ENCODE results near the gene KCNQ1.

The KCNQ1 gene

DNA sequence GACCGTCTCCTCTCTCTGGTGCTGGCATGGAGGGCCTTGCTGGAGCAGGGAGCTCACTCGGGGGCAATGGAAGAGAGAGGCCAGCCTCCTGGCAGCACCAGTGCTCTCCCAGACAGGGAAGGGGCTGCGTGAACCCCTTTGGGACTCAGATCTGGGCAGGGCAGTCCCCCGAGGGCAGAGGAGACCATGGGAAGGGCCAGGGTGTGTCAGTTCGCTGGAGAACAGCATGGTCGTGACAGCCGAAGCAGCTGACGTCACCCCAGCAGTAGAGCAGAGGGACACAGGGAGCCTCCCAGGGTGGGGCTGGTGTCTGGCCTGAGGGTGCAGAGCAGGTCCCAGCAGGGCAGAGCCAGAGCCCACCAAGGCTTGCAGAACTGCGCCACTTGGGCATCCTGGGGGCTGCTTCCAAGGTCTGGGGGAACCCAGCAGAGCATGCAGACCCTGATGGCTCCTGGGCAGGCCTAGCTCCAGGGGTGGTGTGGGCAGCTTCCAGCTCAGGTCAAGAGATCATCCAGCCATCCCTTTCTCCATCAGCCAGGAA lies 326.0 kb downstream of the KCNQ1 start:
- H3K36me3 ChIP-seq (ENCODE audit: low read length) = no peaks in the 10 kb centered on the region
- no peaks in the 10 kb centered on the region for H3K9me3 ChIP-seq (ENCODE audit: insufficient read depth, low read length)
- no peak overlapping the region for H3K4me3 ChIP-seq (ENCODE audit: insufficient read depth, low read length, poor library complexity, severe bottlenecking)
- H3K9ac ChIP-seq (ENCODE audit: low read length) = no peak overlapping the region
- no peaks in the 10 kb centered on the region for H3K27me3 ChIP-seq (ENCODE audit: low read length)
- no peak for TF ChIP-seq EZH2phosphoT487 (conservative IDR thresholded peaks at IDR 0.05; ENCODE audit: low read length)
- TF ChIP-seq, protein P1, sequence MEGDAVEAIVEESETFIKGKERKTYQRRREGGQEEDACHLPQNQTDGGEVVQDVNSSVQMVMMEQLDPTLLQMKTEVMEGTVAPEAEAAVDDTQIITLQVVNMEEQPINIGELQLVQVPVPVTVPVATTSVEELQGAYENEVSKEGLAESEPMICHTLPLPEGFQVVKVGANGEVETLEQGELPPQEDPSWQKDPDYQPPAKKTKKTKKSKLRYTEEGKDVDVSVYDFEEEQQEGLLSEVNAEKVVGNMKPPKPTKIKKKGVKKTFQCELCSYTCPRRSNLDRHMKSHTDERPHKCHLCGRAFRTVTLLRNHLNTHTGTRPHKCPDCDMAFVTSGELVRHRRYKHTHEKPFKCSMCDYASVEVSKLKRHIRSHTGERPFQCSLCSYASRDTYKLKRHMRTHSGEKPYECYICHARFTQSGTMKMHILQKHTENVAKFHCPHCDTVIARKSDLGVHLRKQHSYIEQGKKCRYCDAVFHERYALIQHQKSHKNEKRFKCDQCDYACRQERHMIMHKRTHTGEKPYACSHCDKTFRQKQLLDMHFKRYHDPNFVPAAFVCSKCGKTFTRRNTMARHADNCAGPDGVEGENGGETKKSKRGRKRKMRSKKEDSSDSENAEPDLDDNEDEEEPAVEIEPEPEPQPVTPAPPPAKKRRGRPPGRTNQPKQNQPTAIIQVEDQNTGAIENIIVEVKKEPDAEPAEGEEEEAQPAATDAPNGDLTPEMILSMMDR (IDR thresholded peaks at IDR 0.05; ENCODE audit: insufficient read depth, low read length, poor library complexity, severe bottlenecking) = no peak
- H4K20me1 ChIP-seq (ENCODE audit: low read depth, low read length) = no peaks in the 10 kb centered on the region
- no peaks in the 10 kb centered on the region for H3F3A ChIP-seq (ENCODE audit: insufficient read depth)
- H3K27ac ChIP-seq (ENCODE audit: low read depth, low read length) = no peak overlapping the region
- H3K9me2 ChIP-seq (replicated peaks; ENCODE audit: insufficient read depth, low read length) = no peaks in the 10 kb centered on the region
- no peak overlapping the region for H3K4me2 ChIP-seq (ENCODE audit: low read depth, low read length, poor library complexity, severe bottlenecking)
- H3K79me2 ChIP-seq (ENCODE audit: insufficient read depth, low read length) = no peaks in the 10 kb centered on the region
- no peak overlapping the region for H2AFZ ChIP-seq (ENCODE audit: low read depth, low read length, severe bottlenecking)

DNA sequence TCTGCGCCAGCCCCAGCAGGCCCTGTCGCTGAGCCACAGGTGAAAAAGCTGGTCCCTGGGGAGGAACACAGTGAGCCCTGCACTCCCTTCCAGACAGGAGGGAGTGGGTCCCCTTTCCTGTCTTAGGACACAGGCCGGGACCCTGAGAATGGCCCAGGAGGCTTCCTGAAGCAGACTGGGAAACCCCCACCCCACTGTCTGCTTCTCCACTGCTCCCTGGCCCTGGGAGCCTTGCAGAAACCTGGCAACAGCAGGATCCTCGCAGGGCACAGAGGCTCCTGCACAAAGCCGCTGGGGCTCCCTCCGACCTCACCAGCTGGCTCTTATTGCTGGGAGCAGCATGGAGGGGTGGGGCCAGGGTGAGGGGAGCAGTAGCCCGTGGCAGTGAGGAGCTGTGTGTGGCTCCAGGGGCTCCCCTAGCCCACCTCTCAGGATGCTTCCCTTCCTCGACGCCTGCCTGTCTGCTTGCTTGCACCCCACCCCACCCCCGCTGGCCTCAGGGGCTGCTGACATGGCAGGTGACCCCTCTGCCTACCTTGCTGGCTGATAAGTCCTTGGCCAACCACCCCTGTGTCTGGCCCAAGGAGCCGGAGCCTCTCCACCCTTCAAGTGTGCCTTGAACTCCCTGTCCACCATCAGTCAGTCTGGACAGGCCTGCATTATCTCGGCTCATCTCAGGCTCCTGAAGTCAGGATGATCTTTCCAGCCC lies 327.1 kb downstream of the KCNQ1 start:
- H3K9ac ChIP-seq (ENCODE audit: low read length) = no peak overlapping the region
- no peak overlapping the region for H3K27ac ChIP-seq (ENCODE audit: low read depth, low read length)
- H3K9me3 ChIP-seq (ENCODE audit: insufficient read depth, low read length) = no peaks in the 10 kb centered on the region

DNA sequence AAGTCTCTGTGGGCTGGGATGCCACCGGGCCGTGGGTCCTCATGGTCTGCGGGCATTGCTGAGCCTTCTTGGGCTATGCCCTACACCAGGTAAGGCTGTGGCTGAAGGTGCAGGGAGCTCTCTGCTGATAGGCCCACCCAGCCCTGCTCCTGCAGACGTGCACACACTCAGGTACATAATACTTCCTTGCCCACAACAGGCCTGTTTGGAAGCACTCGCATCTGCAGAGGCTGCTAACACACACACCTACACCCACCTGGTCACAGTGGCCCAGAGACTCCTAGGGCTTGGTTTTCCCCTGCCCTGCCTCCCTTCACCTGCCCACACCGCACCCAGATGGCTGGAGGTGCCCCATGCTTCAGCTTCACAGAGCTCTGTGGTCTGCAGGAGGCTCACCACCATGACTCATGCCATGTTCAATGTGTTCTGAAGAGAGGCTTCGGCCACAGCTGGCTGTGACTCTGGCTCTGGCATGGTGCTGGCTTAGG lies 327.8 kb downstream of the KCNQ1 start:
- Histone ChIP-seq H3K9me2 (replicated peaks; ENCODE audit: insufficient read depth, low read length) (no peaks in the 10 kb centered on the region), H3K9me3 (ENCODE audit: insufficient read depth, low read length) (no peaks in the 10 kb centered on the region), H3K27ac (ENCODE audit: low read depth, low read length) (no peak overlapping the region), H3K36me3 (ENCODE audit: low read length) (no peaks in the 10 kb centered on the region), H4K20me1 (ENCODE audit: low read depth, low read length) (no peaks in the 10 kb centered on the region), H3K79me2 (ENCODE audit: insufficient read depth, low read length) (no peaks in the 10 kb centered on the region), H2AFZ (ENCODE audit: low read depth, low read length, severe bottlenecking) (no peak overlapping the region), H3K27me3 (ENCODE audit: low read length) (no peaks in the 10 kb centered on the region), H3K9ac (ENCODE audit: low read length) (no peak overlapping the region), H3K4me2 (ENCODE audit: low read depth, low read length, poor library complexity, severe bottlenecking) (no peak overlapping the region), H3F3A (ENCODE audit: insufficient read depth) (no peaks in the 10 kb centered on the region), H3K4me3 (ENCODE audit: insufficient read depth, low read length, poor library complexity, severe bottlenecking) (no peak overlapping the region)
- TF ChIP-seq, protein P1 (IDR thresholded peaks at IDR 0.05; ENCODE audit: insufficient read depth, low read length, poor library complexity, severe bottlenecking) = no peak
- no peak for TF ChIP-seq EZH2phosphoT487 (conservative IDR thresholded peaks at IDR 0.05; ENCODE audit: low read length)

More for the DNA sequence above, 327.1 kb downstream of the KCNQ1 start:
- no peaks in the 10 kb centered on the region for H3K9me2 ChIP-seq (replicated peaks; ENCODE audit: insufficient read depth, low read length)
- H3K4me3 ChIP-seq (ENCODE audit: insufficient read depth, low read length, poor library complexity, severe bottlenecking) = no peak overlapping the region
- H3K79me2 ChIP-seq (ENCODE audit: insufficient read depth, low read length) = no peaks in the 10 kb centered on the region
- H3K27me3 ChIP-seq (ENCODE audit: low read length) = no peaks in the 10 kb centered on the region
- no peaks in the 10 kb centered on the region for H3K36me3 ChIP-seq (ENCODE audit: low read length)
- no peak overlapping the region for H3K4me2 ChIP-seq (ENCODE audit: low read depth, low read length, poor library complexity, severe bottlenecking)
- no peak overlapping the region for H2AFZ ChIP-seq (ENCODE audit: low read depth, low read length, severe bottlenecking)
- H4K20me1 ChIP-seq (ENCODE audit: low read depth, low read length) = no peaks in the 10 kb centered on the region
- TF ChIP-seq, protein P1 (IDR thresholded peaks at IDR 0.05; ENCODE audit: insufficient read depth, low read length, poor library complexity, severe bottlenecking) = no peak
- TF ChIP-seq EZH2phosphoT487 (conservative IDR thresholded peaks at IDR 0.05; ENCODE audit: low read length) = no peak
- no peaks in the 10 kb centered on the region for H3F3A ChIP-seq (ENCODE audit: insufficient read depth)
